Left lung (tissue), 10 donors: ENCODE data around the gene AFF1. TPM values are rescaled to one million over a fixed set of nuclear protein-coding genes. Genes with fewer than 3 reads are reported as not detected.

Experiments used
- ATAC-seq: fragments of 200-7000 bp; cut with Tn5 transposase; one replicate; pipeline ENCODE4 v1.9.1; 2020; ENCODE audit warnings: moderate library complexity
- DNase-seq, 4 donors: peaks; one replicate each; pipeline ENCODE4 v3.0.0-alpha.2; 2013 to 2020
- H3K27ac ChIP-seq, 2 donors: fragments of 200-600 bp; sonication (generic) in 1 of 2; one replicate each; pipeline versions ENCODE4 v1.5.0 to v1.8.0; 2020 to 2021
- H3K27me3 ChIP-seq, 2 donors: fragments of 200-600 bp; sonication (generic) in 1 of 2; one replicate each; pipeline versions ENCODE4 v1.5.0 to v1.8.0; 2020 to 2021
- H3K36me3 ChIP-seq, 2 donors: fragments of 200-600 bp; sonication (generic) in 1 of 2; one replicate each; pipeline versions ENCODE4 v1.5.0 to v1.8.0; 2020 to 2021
- H3K4me1 ChIP-seq, 2 donors: fragments of 200-600 bp; one replicate each; pipeline ENCODE4 v1.8.0; 2021
- H3K4me3 ChIP-seq, 2 donors: fragments of 200-600 bp; sonication (generic) in 1 of 2; one replicate each; pipeline versions ENCODE4 v1.5.0 to v1.8.0; 2020 to 2021; ENCODE audit warnings: mild to moderate bottlenecking in 1 of 2
- H3K9me3 ChIP-seq, 2 donors: fragments of 200-600 bp; sonication (generic) in 1 of 2; one replicate each; pipeline versions ENCODE4 v1.5.0 to v1.8.0; 2020 to 2021
- intact Hi-C, 2 donors: fragments of 100-400 bp; cut with DNase I; formaldehyde crosslinking; loops; one replicate each; pipeline versions ENCODE4 v1.11.2 to v1.14.2; 2022
- polyA plus RNA-seq, 6 donors: library from polyadenylated mRNA; unstranded; fragments of 120-200 nt; gene quantifications; one replicate each; pipeline ENCODE4 v1.2.1, GENCODE V29; 2013; ENCODE audit not compliant: insufficient read length in 6 of 6
- total RNA-seq, 2 donors: library from RNA; stranded (reverse); fragmentation: NEBNext Ultra II Directional; extraction: Animal tissue kit (Norgen Biotek cat#: 25700); gene quantifications; one replicate each; pipeline ENCODE4 v1.2.1, GENCODE V29; 2021
- TF ChIP-seq, protein P1 (sequence below), 2 donors: fragments of 200-600 bp; sonication (generic) in 1 of 2; IDR thresholded peaks; one replicate each; pipeline versions ENCODE4 v1.5.0 to v1.8.0; 2021; ENCODE audit warnings: antibody characterized with exemption in 2 of 2
- donor health status: DM: no; HTN: yes; CAD: no.
- donor health status: DM: no; HTN: no; CAD: no.

AFF1 gene
- total and polyA plus RNA-seq, 8 donors = 40.8 to 86.0 (median 48.1) TPM

DNA sequence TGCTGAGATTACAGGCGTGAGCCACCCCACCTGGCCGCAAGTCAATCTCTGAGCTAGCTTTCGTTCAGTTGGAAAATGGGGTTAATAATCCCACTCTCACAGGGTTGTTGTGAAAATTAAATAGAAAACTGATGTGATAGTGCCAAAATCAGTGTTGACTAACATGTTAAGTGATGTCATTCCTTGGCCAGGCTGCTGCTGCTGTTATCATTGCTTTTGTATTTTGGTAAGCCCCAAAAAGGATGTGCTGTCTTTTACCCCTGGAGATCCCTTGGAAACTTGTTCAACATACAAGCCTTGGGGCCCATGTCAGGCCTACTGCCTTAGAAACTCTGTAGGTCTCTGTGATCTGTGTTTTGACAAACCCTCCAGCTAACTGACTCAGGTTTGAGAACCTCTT is 106.3 kb downstream of the AFF1 start:
- H3K36me3 ChIP-seq = no peaks in the 10 kb centered on the region
- no peak overlapping the region for H3K4me3 ChIP-seq
- no peak for DNase-seq
- TF ChIP-seq, protein P1, sequence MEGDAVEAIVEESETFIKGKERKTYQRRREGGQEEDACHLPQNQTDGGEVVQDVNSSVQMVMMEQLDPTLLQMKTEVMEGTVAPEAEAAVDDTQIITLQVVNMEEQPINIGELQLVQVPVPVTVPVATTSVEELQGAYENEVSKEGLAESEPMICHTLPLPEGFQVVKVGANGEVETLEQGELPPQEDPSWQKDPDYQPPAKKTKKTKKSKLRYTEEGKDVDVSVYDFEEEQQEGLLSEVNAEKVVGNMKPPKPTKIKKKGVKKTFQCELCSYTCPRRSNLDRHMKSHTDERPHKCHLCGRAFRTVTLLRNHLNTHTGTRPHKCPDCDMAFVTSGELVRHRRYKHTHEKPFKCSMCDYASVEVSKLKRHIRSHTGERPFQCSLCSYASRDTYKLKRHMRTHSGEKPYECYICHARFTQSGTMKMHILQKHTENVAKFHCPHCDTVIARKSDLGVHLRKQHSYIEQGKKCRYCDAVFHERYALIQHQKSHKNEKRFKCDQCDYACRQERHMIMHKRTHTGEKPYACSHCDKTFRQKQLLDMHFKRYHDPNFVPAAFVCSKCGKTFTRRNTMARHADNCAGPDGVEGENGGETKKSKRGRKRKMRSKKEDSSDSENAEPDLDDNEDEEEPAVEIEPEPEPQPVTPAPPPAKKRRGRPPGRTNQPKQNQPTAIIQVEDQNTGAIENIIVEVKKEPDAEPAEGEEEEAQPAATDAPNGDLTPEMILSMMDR (IDR thresholded peaks at IDR 0.05) = no peak
- peaks cover 40 to 83% of the 10 kb centered on the region in 2 donors for H3K4me1 ChIP-seq
- H3K9me3 ChIP-seq = no peaks in the 10 kb centered on the region
- intact Hi-C loops = no loop called here
- no peak for ATAC-seq
- H3K27ac ChIP-seq = no peak overlapping the region
- no peaks in the 10 kb centered on the region for H3K27me3 ChIP-seq

DNA sequence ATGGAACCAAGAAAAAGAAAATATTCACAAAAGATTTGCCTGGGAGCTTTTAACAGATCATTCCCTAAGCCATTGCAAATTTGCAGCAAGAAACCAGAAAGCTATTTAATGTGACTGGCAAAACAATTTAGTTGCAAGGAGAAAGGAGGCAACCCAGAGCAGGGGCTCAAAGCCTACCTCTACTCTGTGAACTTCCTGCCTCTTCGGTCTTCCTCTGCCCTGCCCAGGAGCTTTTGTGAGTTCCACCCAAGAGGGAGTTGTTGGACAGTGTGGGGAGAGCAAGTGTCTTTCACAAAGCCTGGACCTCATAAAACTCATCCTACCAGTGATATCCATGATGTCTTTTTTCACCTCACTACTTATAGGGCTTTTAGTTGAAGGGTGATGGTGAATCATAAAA is 107.4 kb downstream of the AFF1 start:
- Histone ChIP-seq H3K9me3 (no peaks in the 10 kb centered on the region), H3K27me3 (no peaks in the 10 kb centered on the region), H3K27ac (no peak overlapping the region), H3K36me3 (peaks cover 0 to 7% of the 10 kb centered on the region in 2 donors), H3K4me3 (no peak overlapping the region), H3K4me1 (peaks cover 30 to 81% of the 10 kb centered on the region in 2 donors)
- intact Hi-C loops = no loop called here
- DNase-seq = no peak
- no peak for ATAC-seq
- TF ChIP-seq, protein P1 (IDR thresholded peaks at IDR 0.05) = no peak

DNA sequence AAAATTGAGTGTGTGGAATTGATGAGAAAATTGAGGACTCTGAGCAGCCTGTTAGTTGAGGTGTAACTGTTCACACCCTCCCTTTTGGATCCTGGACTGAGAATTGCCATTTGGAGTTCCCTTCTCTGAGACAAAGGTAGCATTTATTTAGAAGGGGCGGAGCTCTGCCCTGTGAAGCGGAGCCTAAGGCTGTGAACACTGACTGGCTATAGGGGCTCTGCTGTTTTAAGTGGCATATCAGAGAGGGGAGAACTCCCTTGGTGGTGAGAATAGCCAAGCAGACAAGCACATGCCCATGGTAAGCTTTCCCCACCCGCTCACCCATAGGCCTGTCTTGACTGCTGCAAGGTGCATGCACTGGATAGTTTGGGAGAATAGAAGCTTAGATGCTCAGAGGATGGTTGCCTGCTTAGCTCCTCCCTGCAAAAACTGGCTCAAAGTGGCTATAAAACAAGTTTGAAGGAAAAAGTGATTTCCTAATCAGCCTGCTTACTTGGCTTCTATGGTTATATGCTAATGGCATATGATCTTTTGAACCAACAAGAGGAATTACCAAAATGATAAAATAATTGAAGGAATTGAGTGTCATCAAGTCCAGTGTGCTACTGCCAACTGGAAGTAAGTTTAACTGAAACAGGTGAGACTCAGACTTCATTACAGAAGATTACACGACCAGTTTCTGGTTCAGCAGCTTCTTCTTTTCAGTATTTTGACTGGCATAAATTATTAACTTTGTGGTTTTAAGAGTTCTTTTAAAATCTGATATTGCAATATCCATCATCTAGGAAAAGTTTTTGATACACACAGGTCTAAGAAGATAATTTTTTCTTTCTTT is 108.4 kb downstream of the AFF1 start:
- H3K27ac ChIP-seq = peak overlapping the region in 1 of 2 donors; percentile 9
- intact Hi-C loops = no loop called here
- ATAC-seq = no peak

DNA sequence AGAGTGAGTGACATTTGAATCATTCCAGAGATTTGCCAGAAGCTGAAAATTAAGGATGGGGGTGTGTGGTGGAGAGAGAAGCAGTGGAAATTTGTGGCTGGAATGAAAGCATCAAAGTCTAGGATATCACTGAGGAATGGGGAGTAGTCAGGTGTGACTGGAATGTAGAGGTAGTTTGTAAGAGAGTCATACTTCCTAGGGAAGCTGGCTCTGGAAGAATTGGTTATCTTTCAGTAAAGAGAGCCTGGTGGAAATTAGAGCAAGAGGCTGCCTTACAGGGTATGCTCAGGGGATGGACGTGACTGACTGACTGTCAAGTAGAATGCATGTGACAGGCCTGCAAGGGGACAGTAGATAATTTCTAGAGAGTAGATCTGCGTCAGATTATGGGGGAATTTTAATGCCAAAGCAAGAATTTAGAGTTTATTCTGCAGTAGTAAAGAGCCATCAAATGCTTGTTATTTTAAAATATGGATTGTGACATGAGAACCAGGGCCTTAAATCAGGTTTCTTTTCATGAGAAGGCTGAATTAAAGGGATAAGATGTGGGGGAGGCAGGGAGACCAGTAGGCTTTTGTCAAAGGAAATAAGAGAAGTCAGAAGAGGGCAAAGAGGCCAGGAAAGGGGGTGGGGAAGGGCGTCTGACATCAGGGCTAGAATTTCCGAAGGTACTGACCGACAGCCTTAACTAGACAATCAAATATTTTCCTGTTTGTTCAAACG is 109.9 kb downstream of the AFF1 start:
- Histone ChIP-seq H3K36me3 (peaks cover 0 to 20% of the 10 kb centered on the region in 2 donors), H3K27me3 (no peaks in the 10 kb centered on the region), H3K9me3 (no peaks in the 10 kb centered on the region), H3K4me1 (peaks cover 18 to 58% of the 10 kb centered on the region in 2 donors), H3K4me3 (no peak overlapping the region), H3K27ac (peak overlapping the region; percentile 54 to 81)
- intact Hi-C loops = no loop called here
- TF ChIP-seq, protein P1 (IDR thresholded peaks at IDR 0.05) = no peak
- no peak for DNase-seq
- peak; percentile 34 for ATAC-seq

More for the DNA sequence above, 108.4 kb downstream of the AFF1 start:
- H3K9me3 ChIP-seq = no peaks in the 10 kb centered on the region
- H3K27me3 ChIP-seq = no peaks in the 10 kb centered on the region
- TF ChIP-seq, protein P1 (IDR thresholded peaks at IDR 0.05) = no peak
- H3K4me3 ChIP-seq = no peak overlapping the region
- DNase-seq = no peak
- H3K4me1 ChIP-seq = peaks cover 25 to 71% of the 10 kb centered on the region in 2 donors
- peaks cover 0 to 15% of the 10 kb centered on the region in 2 donors for H3K36me3 ChIP-seq

DNA sequence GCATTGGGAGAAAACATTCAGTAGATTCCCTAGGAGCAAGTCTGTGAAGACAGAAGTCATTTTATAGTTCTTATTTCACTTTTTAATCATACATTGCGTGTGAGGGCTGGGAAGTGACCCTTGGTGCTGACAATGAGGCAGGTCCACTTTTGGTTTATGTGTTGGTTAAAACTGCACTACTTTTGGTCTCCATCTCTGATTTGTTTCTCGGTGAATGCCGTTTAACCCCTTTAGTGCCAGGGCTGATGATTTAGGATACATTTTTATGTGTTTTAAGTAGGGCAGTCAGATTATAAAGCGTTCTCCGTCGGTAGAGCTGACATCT is 110.4 kb downstream of the AFF1 start:
- ATAC-seq (peak; percentile 7), DNase-seq (no peak)
- peak overlapping the region; percentile 54 to 81 for H3K27ac ChIP-seq
- peaks cover 0 to 20% of the 10 kb centered on the region in 2 donors for H3K36me3 ChIP-seq
- TF ChIP-seq, protein P1 (IDR thresholded peaks at IDR 0.05) = no peak
- intact Hi-C loops = no loop called here
- no peaks in the 10 kb centered on the region for H3K27me3 ChIP-seq
- no peaks in the 10 kb centered on the region for H3K9me3 ChIP-seq
- peaks cover 18 to 55% of the 10 kb centered on the region in 2 donors for H3K4me1 ChIP-seq
- H3K4me3 ChIP-seq = no peak overlapping the region
